SKM-1 treated with dmso at 0.1 percent for 144 hours (cell line): Measurements from ENCODE around the gene SCN7A.
A peak's percentile ranks its signal among the peaks of the same experiment; 100 is the strongest.

Experiments
- DNase-seq: peaks from one replicate; lab custom pipeline; 2025; ENCODE audit not compliant: unreplicated experiment; lab: John Stamatoyannopoulos, UW

SCN7A gene

DNA sequence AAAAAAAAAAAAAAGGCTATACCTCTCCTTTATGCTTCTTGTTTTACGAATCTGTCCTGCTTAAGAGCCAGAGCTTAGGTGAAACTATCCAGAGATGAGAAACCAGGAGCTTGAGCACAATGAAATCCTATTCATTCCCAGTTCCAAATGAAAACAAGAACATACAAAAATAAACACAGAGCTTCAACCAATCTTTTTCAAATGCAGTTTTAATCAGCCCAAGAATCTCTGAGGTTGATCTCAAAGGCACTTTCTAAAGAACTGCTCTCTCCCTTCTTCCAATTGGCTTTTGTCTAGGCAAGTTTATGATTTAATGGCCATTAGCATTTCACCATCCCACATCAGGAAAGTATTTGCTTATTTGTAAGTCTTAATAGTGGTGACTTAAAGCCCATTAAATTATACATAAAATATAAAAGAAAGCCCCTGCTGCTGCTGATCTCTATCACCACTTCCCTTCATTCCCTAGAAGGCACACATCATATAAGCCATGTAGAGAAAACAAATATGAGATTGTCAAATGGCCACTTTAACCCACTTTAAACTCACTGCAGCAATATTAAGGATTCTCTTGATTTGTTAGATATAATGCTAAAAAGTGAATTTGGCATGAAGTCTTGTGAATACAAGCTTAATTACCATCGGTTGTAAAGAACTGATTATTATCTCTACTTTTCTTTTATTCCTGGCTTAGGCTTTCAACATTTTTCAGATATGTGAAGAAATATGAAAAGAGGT is 89.0 kb downstream of the SCN7A start:
- no peak for DNase-seq

DNA sequence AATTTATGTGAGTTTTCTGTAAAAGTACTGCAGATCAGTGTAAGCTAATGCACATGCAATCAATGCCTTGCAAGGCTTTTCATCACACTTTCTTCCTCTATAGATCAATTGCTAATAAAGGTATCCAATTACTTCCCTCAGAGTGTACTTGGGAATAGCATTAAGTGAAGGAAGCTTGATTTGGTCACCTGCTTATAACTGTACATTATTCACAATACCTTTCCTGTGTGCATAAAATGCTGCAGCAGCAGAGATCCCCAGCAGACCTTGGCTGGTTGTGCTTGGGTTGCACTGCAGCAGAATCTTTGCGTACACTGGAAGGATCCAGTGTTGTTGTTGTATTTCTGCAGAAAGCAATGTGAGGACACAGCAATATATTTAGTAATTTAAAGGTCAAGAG is 99.8 kb downstream of the SCN7A start:
- DNase-seq = no peak

DNA sequence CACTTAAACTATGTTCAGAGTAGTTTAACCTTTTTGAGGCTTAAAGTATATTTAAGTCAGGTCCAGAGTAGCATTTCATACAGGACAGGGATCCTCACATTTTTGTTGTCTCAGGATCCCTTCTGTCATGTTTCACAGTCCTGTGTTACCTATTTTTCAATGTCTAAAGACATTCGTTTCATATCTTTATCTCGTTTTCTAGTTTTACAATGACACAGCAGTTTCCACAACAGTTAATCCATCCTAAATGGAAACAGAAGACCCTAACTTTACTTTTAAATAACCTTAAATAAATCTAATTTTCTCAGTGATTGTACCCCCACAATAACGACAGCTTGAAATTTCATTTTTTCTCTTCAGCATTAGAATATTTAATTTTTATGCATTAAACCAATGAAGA is 101.0 kb downstream of the SCN7A start:
- no peak for DNase-seq

GRCh38 chr2:166388481-166389070 is 105.5 kb downstream of the SCN7A start:
- no peak for DNase-seq

GRCh38 chr2:166385313-166385712 is 108.7 kb downstream of the SCN7A start:
- no peak for DNase-seq

DNA sequence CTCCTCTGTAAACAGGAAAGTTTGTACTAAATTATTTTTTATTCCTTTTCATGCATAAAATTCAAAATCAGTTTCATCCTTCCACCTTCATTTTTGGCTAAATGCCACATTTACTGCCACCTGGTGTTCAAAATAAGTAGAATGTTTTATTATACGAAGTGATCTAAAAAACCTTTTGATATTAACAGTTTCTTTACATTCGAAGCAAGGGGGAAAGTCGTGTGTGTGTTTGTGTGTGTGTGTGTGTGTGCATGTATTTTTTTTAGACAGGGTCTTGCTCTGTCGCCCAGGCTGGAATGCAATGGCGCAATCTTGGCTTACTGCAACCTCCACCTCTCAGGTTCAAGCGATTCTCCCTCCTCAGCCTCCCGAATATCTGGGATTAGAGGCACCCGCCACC is 109.3 kb downstream of the SCN7A start:
- no peak for DNase-seq

DNA sequence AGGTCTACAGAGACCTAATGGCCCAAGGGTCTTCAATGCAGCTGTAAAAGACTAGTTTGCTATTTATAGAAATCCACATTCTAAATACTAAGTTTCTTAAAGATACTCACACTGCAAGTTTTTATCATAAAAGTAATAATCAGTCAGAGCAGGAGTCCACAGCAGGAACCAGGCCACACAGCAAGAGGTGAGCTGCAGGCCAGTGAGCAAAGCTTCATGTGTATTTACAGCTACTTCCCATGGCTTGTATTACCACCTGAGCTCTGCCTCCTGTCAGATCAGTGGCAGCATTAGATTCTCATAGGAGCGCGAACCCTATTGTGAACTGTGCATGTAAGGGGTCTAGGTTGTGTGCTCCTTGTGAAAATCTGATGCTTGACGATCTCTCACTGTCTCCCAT is 111.6 kb downstream of the SCN7A start:
- DNase-seq = no peak

GRCh38 chr2:166380615-166381014 is 113.4 kb downstream of the SCN7A start:
- no peak for DNase-seq

GRCh38 chr2:166376873-166377272 is 117.2 kb downstream of the SCN7A start:
- no peak for DNase-seq

DNA sequence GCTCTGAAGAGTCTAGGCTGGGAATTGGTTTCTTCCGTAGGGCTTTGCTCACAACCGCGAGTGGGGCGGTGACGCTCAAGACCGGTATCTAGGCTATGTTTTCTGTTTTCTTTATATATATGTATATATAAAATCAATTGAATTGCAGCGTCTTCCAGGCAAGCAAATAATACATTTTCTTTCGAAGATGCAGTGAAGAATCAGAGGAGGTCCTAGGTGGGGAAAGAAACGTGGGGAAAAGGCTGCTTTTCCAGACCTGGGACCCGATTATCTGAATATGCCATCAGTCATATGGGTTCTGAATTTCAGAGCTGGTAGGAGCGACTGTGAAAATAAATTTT is 117.6 kb downstream of the SCN7A start:
- DNase-seq = no peak

- peak; percentile 59 for DNase-seq
Observed at GRCh38 chr2:166375736-166376487, 118.1 kb downstream of the SCN7A start, which contains the start of gene SCN9A. TSS of gene SCN9A (minus strand) at chr2:166375944. CDS start at chr2:166311756, 64,188 bp downstream.

DNA sequence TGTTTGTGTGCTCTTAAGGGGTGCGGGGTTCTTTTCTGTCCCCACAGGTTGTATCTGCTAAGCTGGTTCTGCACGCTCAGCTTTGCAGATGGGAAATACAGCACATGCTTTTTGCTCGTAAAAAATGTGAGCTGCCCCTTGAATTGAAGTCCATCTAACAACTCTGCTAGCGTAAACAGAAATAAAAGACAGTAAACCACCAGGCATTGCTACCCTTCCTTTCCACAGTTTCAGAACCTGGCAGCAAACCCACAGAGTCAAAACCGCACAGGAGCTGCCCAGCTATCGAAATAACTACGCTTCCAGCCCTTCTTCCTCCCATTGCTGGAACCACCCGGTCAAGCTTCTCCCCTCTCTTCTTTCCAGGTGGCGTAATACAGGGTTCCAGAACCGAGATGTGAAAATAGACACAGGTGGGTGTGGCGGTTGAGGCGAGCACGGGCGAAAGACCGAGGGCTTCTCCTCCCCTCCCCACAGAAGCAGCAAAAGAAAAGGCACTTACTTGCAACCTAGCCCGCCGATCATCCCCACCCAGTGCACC is 118.8 kb downstream of the SCN7A start:
- peak; percentile 33 for DNase-seq

GRCh38 chr2:166373951-166374350 is 120.1 kb downstream of the SCN7A start:
- no peak for DNase-seq

GRCh38 chr2:166373539-166373938 is 120.5 kb downstream of the SCN7A start:
- DNase-seq = no peak

- DNase-seq = peak; percentile 23
Observed at GRCh38 chr2:166373105-166373504, 120.9 kb downstream of the SCN7A start.

- no peak for DNase-seq
Observed at GRCh38 chr2:166372046-166372445, 122.0 kb downstream of the SCN7A start.

DNA sequence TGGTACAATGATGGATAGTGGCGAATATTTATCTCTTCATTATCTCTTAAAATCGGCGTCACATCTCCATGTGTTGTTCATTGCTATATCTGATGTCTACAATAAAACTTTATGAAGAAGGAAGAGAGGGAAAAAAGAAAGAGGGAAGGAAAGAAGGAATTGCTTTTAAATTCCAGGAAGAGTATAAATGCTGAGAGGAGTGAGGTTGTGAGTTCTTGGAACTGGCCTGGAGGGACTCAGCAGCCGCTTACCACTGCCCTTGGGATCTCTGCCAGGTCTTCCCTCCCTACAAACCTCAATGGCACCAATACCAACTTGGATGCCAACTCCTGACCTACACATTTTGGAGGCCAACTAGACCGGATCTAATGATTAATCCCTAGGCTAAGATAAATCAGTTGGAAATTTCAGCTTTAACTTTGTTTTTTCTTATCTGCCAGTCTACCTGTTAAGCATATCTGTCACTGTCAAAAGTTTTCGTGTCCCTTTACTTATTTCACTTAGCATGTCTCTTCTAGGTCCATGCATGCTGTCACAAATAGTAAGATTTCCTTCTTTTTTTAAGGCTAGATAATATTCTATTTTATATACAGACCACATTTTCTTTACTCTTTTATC is 128.1 kb downstream of the SCN7A start:
- DNase-seq = no peak

GRCh38 chr2:166365239-166365638 is 128.8 kb downstream of the SCN7A start:
- no peak for DNase-seq

DNA sequence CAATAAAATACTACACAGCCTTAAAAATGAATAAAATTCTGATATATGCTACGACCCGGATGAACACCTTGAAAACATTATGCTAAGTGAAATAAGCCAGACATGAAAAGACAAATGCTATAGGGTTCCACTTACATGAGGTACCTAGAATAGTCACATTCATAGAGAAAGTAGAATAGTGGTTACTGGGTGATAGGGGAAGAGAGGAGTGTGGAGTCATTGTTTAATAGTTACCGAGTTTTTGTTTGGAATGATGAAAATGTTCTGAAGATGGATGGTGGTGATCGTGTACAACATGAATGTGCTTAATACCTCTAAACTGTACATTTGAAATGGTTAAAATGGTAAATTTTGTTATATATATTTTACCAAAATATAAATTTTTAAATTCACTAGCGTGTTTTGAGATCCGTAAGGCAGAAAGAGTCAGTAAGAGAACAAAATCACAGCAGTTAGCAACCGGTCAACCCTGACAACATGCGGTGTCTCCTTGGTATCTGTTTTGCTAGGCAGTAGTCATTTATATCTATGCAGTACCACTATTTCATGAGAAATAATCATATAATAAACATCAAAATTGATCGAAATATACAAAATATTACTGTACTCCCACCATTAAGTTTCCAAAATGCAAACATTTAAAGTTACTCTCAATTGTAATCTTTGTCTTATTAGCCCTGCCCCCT is 129.4 kb downstream of the SCN7A start:
- no peak for DNase-seq

DNA sequence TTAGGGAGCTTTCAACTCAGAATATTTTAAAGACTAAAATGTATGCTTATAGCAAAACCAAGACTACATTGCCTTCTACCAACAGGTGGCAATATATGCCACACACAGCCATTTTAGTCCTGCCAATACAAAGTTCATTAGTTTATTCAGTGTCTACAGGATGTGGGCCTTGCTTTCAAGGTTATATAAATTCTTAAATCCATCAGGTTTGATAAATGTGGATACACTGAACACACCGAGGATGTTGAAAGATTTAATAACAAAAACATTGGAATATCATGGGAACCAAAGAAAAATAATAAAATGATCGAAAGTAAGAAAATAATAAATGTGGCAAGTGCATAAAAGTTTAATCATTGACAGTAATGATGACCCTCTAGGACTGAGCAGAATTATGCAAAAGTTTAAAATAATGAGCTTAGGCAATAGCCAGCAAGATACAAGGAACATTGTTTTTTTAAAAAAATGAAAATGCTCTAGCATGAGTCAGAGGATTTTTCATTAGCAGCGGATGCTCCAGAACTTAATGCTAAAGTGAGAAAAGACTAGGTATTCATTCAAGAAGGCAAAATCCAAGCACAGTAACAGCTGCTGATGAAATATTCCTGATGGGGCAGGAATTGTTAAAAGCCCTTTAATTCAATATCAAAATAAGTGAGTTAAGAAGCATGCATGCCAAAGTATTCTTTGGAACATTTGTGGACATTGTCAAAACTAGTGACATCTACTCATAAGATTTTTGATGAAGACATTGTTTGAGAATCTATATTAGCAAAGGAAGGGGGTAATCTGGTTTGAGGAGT is 132.5 kb downstream of the SCN7A start:
- peak; percentile 11 for DNase-seq
